GM21723 (cell line): ENCODE measurements around the gene CD48.

ENCODE experiments used
- ATAC-seq: cut with Tn5 transposase; IDR thresholded peaks from one replicate; pipeline ENCODE4 v1.9.1; 2021; ENCODE audit warnings: mild to moderate bottlenecking, moderate library complexity; ENCODE audit not compliant: unreplicated experiment

The CD48 gene

DNA sequence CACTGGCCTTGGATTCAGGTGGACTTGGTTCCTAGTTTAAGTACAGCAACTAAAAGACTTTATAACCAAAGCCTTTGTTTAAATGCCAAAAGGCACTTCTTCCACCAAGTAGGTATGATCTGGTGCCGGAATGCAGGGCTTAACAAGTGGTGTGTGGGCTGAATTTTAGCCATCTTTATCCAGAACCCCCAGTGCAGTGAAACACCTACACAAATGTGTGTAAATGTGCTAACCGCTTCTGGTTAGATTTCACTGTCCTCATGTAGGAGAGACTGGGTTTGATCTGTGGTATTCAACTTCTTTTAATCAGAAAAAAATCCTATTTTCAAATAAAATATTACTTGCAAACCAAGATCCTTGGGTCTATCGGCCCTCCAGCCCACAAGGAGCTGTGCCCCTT, 75.1 kb downstream of the CD48 start:
- no peak for ATAC-seq

DNA sequence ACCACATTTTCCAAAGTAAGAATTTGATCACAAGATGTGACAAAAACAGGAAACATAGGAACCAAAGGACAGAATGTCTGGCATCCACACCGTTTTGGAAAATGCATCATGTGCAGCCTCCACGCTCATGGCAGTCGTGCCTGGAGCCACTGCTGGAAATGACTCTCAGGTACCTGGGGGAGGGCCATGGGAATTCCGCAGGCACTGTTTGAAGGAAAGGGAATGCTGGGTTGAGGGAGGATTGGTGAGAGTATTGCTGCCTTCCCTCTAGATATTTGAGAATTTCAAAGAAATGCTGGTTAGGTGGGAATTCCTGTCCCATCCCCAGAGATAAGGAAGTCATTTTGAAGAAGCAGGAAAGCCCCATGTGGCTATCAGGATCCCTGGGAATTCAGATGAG, 75.5 kb downstream of the CD48 start:
- no peak for ATAC-seq

DNA sequence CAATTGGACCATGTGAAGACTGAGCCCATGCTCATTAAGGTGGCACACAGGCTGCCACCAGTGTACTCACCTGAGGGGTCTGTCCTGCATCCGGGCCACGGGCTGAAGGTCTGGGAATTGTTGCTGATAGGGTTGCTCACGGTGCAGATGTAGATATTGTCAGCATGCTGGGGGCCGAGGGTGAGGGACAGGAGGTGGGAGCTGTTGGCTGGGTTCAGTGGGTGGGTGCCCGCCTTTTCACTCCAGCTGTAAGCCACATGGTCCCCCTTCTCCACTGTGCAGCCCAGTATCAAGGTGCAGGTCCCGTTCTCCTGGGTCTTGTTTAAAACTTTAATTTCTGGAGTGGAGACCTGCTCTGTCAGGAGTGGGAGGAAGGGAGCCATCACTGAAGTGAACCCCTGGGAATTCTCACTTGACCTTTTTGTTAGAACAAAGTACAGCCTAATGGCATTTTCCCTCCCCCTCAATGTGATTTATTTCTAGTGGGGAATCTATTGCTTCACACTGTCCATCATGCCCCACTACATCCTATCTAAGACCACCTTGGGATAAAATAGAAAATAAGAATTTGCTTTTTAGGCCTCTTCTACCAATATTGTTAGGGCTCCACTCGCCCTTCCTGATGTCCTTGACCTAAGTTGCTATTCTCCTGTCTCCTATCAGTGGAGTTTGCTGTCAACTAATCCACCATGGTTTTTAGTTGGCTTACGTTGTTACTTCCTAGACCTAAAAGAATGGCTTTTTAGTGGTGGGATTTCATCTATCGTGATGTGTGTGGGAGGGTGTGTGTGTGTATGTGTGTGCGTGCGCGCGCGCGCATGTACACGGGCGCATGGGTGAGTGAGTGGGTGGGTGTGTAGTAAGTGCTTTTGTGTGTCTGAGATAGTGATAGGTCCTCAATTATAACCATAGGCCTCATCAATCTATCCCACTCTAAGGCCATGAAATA, 76.8 kb downstream of the CD48 start:
- ATAC-seq, result no peak

DNA sequence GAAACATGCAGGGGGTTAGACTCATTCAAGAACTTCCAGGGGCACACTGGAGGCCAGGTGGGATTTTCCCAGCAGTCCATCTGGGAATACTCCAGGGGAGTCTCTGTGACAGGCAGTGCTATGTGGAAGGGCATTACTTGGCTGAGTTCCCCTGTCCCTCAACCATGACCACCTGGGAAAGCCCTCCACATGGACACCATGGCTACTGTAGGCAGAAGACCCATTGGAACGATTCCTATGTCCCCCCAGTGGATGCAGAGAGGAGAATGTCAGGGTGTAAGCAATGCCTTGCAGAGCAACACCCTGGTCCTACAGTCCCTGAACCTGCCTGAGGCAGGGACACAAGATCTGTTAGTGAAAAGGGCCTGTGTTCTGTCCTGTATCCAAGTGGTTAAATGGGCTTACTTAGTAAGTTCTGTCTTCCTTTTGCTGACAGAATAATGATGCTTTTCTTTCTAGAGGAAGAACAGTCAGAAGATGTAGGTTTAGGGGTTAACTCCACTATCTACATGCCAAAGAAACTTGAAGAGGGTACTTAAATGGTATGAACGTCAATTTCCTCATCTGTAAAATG, 78.2 kb downstream of the CD48 start:
- no peak for ATAC-seq

DNA sequence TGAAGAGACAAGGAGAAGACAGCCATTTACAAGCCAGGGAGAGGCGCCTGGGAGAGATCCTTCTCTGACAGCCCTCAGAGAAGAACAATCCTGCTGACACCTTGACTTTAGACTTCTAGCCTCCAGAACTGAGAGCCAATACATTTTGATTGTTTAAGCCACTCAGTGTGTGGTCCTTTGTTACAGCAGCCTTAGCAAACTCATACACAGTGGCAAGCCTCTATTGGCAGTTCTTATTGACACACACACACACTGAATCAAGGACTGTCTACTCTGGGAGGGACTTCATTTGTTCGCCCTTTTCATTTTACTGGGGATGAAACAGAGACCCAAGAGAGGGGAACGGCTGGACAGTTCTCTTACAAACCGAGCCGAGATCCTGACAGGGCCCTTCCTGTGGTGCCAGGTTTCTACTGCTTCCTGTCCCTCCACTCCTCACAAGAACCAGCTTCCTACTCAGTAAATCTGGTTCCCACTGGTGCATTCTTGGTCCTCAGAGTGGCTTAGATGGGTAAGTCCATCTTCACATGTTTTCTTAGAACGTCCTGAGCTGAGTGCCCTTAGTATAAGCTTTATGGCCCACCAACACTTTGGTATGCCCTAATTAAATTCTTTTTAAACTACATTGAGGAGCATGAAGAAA, 79.5 kb downstream of the CD48 start:
- no peak for ATAC-seq

DNA sequence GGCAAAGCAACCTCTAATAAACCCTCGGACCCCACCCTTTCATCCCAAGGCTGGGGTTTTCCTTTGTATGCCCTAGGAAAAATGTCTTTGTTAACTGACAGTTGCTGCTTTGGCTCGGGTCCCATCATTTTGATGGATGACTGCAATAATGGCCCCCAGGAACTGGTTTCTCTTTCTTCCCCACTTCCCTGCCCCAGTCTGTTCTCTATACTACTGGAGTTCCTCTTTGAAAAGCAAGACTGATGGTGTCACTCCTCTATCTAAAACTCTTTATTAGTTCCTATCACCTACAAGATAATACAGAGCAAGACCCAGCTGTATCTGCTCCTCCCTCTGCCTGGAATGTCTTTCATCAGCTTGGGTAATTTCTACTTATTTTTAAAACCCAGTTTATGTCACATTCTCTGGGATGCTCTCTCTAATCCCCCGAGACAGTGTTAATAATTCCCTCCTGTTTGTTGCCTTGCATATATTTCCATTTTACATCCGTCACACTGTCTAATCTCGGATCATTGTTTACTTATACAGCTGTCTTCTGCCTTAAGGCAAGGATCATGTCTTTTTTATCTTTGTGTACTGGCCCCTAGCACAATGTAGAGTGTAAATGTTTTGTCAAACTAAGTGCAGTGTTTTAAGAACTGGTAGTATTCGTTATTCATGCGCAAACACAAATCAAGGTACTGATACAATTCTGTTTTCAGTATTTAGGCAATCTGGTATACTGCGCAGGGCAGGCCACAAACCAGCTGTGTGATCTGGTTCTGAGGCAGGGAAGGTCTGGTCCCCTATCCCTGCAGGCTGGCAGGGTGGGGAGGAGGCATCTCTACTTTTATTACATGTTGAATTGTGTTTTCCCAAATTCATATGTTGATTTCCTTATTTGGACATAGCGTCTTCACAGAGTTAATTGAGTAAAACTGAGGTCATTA, 80.8 kb downstream of the CD48 start:
- no peak for ATAC-seq

DNA sequence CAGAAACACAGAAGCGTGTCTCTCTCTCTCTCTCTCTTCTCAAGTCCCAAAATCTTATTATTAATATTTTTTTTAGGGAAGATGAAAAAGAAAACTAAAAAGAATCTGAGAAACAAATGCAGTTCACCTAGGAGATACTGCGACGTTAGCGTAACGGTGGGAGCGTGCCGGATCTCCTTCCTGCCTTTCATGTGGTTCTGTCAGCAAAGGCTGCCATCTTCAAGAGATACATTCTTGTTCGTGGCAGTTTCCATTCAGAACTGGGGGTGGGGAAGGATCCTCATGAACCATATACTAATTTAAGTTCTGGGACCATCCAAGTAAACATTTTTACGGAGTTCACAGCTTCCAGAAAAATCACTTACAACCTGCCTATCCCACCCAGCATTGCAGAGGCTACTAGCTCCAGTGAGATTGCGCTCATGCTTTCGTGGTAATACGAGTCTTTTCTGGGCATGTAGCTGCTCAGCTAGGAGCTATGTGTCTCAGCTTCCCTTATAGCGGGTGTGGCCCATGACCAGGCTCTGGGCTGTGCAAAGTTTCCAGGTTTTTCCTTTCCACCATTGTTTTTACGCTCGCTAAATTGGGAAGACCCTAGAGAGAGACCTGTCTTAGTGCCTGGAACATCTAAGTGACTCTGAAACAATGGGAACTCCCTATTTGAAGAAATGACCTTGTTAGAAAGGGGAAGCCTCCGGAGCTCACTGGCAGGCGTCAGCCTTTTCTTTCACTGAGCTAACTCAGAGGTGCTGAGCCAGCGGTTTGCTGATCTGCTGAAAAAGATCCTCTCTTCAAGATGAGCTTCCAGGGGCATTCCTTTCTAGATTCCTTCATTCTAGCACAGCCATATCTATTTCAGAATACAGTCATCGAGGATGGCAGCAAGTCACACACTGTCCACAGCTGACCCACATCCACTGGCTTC, 82.1 kb downstream of the CD48 start:
- no peak for ATAC-seq

DNA sequence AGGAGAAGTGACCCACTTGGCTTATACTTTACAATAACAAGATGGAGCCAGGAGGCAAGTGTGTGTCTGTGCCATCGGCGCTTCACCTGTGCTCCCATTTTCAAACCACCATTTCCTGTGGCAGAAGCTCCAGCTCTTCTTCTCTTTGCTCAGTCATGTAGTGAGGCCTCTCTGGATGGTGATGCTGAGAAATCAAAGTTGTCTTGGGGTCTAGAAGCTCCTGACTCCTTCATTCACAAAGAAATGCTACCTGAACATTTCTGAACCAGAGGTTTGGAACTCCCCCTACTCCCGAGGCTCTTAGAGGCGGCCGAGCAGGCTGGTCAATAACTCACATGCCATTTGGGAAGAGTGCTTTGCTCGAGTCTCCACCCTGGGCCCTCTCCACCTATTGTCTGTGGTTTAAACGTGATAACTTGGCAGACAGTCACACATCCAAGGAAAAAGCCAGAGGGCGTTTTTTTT, 82.8 kb downstream of the CD48 start:
- no peak for ATAC-seq
